HG03066 (cell line): ENCODE measurements around the gene TUNAR.

Experiments
- ATAC-seq: cut with Tn5 transposase; IDR thresholded peaks from one replicate; pipeline ENCODE4 v1.9.1; 2021; ENCODE audit warnings: low read depth; ENCODE audit not compliant: unreplicated experiment

The TUNAR gene

DNA sequence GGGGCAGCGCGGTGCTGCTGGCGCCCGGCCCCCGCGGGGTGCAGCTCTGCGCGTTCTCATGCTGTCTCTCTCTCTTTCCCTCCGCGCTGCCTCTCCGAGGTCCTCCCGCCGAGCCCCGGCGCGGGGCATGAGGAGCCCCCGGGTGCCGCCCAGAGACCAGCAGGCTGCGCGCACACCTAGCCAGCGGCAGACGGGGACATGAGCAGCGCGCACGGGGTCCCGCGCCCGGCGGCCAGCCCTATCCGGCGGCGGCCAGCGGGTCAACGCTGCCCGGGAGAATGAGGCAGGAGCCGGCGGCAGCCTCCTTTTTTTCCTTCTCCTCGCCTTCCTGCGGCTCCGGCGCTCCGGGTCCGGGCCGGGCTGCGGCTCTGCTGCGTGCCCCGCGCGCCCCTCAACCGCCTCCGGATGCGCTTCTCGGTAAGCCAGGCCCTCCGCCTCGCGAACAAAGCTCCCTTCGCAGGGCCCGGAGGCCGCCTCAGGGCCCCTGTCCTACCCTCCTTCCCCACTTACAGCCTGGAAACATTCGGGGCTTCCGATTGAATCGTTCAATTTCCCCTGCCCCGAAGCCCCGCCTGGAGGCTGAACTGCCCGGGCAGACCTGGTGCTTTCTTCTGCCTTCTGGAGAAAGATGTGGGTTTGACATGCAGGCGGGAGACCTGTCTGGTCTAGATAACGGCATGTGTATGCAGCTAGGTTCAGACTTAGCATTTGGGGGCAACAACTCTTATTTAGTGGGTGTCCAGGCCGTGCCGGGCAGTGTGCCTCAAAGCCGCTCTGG, at the start of gene TUNAR:
Gene TUNAR (plus strand): TSS at position 72 of the 778 bp plus-strand sequence.
- ATAC-seq, result no peak

- no peak for ATAC-seq
These were observed 47.9 kb upstream of the TUNAR start for GRCh38 chr14:95828649-95829265.

DNA sequence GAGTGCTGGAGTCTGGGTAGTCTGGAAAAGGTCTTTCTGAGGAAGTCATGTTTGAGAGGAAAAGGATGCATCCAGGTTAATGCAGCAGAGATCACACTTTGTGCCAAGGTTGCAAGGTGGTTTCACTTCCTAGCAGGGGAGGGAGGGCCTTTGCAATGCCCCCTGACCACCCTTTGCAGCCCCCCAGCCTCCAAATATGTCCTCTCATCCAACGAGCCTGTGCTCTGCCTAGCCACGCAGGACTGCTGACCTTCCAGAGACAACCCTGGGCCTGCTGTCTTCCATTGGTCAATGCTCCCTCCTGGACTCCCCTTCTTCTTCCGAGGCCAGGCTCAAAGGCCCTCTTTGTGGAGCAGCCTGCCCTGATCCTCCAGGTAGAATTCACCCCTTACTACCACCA, 47.3 kb upstream of the TUNAR start:
- ATAC-seq, result no peak

GRCh38 chr14:95830386-95830785, 46.2 kb upstream of the TUNAR start:
- ATAC-seq, result no peak

- ATAC-seq, result no peak
These were observed 45.6 kb upstream of the TUNAR start for GRCh38 chr14:95831041-95831440.

GRCh38 chr14:95831468-95831867, 45.2 kb upstream of the TUNAR start:
- ATAC-seq, result no peak

DNA sequence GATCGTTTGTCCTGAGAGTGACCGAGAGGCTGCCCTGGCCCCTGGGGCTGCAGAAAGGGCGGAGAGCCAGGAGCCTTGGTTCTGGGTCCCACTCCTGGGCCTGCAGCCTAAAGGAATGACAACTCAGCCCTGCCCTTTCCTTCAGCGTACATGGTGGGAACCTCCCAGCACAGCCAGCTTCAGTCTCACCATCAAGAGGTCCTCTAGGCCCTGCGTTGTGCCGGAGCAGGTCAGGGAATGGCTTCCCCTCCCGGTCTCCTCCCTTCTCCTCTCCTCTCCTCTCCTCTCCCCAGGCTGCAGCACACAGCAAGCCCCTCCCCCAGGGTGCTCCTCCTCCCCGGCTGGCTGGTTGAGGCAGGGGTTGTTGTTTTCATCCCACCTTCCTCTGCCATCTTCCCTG, 44.6 kb upstream of the TUNAR start:
- no peak for ATAC-seq

GRCh38 chr14:95833429-95833828, 43.2 kb upstream of the TUNAR start:
- ATAC-seq, result no peak

DNA sequence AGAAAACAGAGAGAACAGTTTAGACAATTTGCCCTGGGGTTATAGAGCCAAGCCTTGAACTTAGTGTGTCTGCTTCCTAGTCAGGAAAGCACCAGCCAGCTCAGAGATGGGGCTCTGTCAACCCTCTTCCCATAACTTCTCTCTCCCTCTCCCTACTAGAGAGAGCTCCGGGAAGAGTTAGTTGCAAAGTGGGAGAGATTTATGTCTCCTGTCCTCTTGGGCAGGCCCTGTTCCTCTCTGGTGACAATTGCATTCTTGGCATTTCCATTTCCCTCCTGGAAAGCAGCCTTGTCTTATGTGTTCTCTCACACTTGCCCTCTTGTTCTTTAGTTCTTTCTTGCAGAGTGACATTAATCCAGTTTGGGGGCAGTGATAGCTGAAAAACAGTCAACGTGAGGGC, 42.1 kb upstream of the TUNAR start:
- ATAC-seq, result no peak

DNA sequence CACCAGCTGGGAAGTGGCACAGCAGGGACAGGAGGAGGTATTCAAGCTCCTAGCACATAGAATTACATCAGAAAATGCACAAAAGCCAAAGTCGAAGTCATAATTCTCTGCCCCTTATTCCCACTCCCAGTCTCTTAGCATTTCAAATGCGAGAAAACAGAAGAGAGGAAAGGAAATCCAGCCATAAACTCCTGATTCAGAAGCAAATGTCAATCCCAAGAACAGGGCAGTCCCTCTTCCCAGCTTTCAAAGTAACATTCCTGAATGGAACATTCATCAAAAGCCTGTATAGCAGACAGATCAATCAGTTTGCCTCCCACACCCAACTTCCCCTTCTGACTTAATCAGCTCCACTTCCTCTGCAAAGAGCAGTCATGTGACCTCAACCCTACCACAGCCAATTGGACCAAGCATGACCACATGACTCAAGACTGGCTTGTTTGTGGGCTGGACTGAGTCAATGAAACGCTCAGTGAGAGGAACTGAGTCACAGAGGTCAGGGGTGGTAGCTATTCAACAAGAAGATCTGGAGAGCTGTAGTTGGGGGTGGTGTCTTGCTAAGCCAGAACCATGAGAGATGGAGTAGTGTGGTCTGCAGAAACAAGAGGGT, 41.4 kb upstream of the TUNAR start:
- no peak for ATAC-seq

DNA sequence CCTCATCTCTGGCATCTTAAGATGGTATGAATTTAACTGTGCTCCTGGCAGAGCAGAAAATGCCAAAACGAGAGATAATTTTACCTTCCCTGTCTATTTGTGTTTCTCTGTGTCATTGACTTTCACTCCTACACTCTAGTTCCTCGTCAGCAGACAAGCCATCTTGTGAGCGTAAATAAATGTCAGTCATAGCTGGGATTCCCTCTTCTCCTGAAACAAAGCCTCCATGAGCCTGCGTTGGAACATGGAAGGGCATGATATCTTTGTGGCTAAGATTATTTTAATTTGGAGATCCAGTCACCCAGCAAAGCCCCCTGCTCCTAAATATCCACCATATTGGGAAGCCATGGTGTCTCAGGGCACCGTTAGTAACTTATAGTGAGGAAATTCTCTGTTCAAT, 37.8 kb upstream of the TUNAR start:
- no peak for ATAC-seq

DNA sequence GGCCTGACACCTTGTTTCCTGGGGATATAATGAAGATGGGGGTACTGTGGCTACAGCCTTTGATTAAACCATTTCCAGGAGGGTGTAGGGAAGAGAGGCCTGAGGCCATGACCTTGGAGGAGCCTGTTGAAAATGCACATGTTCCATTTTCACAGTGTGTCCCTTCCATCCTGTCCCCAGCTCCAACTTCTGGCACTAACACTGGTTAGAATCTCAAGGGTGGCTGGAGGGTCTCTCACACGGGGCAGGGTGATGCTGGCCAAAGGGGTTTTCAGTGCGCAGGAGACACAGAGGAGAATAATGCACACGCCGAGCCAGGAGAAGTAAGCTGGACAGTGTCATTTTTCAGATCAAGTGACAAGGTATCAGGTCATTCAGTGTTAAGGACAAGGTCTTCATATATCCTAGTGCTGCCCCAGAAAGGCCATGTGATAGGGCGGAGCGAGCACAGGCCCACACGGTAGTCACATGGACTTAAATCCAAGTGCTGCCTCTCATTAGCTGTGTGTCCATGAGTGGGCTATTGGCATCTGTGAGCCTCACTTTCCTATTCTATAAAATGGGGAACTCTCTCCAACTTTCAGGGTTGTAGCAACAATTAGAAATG, 36.4 kb upstream of the TUNAR start:
- no peak for ATAC-seq

GRCh38 chr14:95841668-95842067, 35.0 kb upstream of the TUNAR start:
- no peak for ATAC-seq

- no peak for ATAC-seq
These were observed 26.9 kb upstream of the TUNAR start for GRCh38 chr14:95849761-95850160.

GRCh38 chr14:95850429-95850828, 26.2 kb upstream of the TUNAR start:
- no peak for ATAC-seq

DNA sequence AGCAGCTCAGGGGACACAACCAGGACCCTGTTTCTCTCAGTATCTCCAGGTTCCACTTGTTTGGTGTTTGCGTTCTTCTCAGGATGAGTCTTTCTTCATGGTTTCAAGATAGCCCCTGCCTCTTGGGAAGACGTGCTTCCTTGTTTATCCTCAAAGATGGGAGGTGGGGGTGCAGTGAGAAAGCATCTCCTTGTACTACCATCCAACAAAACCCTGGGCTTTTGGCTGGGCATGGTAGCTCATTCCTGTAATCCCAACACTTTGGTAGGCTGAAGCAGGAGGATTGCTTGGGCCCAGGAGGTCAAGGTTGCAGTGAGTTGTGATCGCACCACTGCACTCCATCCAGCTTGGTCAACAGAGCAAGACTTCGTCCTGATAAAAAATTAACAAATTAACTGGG, 21.0 kb upstream of the TUNAR start:
- no peak for ATAC-seq

- no peak for ATAC-seq
These were observed 19.4 kb upstream of the TUNAR start for GRCh38 chr14:95857275-95857674.

DNA sequence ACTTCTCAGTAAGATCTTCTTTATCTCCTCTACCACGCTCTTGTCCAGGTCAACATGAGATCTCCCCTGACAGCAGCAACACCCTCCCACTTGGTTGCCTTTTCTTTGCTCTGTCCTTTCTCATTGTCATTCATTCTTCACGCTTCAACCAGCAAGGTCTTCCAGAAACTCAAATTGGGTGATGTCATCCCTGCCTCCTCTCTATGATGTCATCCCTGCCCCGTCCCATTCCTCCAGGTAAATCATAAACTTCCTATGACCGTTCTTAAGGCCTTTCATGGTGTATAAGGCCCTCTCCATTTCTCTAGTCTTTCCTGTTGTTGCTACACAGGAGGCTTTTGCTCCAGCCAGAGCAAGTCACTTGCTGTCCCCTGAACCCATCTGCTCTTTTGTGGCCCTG, 17.7 kb upstream of the TUNAR start:
- ATAC-seq, result no peak

- ATAC-seq, result no peak
These were observed 14.4 kb upstream of the TUNAR start for GRCh38 chr14:95862243-95862642.

DNA sequence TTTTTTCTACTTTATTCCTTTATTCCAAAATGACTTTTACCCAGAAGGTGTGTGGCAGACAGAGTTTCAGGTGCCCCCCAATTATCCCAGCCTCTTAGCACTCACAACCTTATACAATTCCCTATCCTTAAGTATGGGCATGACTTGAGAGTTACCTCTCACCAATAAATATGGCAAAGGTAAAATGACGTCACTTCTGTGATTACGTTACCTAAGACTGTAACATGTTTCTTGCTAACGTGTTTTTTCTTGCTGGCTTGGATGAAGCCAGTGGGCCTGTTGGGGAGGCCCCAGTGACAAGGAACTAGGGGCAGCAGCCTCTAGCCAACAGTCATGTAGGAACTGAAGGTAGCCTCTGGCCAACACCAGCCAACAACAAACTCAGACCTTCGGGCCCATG, 13.3 kb upstream of the TUNAR start:
- ATAC-seq, result no peak

- ATAC-seq, result no peak
These were observed 6.9 kb upstream of the TUNAR start for GRCh38 chr14:95869776-95870175.

GRCh38 chr14:95870772-95871171, 5.9 kb upstream of the TUNAR start:
- ATAC-seq, result no peak
